ENCODE results near the gene DENND5A.

The DENND5A gene

GRCh38 chr11:9148727-9149126 is 116.4 kb downstream of the DENND5A start:
- no peak for DNase-seq
- in situ Hi-C loops (cut with MboI; ENCODE audit: low pct_unique_long_range_greater_than_20kb, low sequenced_read_pairs), result no loop called here

GRCh38 chr11:9148035-9148434 is 117.1 kb downstream of the DENND5A start:
- DNase-seq, result no peak
- in situ Hi-C loops (cut with MboI; ENCODE audit: low pct_unique_long_range_greater_than_20kb, low sequenced_read_pairs), result no loop called here

DNA sequence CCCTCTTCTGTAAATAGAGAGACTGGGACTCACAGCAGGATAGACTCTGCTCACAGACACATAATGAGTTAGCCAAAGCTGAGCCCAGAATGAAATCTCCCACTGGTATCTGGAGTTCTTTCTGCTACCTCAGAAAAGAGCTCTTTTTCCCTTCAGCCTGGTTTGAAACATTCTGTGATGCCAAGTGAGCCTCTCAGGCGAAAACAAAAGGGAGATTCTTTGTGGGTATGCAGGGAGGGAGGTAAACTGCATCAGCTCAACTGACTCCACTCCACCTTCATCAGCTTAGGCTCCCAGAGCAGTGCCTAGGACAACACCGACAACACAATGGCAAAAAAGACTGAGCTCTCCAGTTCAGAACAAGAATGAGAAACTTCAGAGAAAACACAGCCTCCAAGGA is 118.7 kb downstream of the DENND5A start:
- in situ Hi-C loops (cut with MboI; ENCODE audit: low pct_unique_long_range_greater_than_20kb, low sequenced_read_pairs), result no loop called here
- no peak for DNase-seq

GRCh38 chr11:9145283-9145682 is 119.9 kb downstream of the DENND5A start:
- in situ Hi-C loops (cut with MboI; ENCODE audit: low pct_unique_long_range_greater_than_20kb, low sequenced_read_pairs), result no loop called here
- no peak for DNase-seq

GRCh38 chr11:9144828-9145227 is 120.3 kb downstream of the DENND5A start:
- in situ Hi-C loops (cut with MboI; ENCODE audit: low pct_unique_long_range_greater_than_20kb, low sequenced_read_pairs), result no loop called here
- no peak for DNase-seq

DNA sequence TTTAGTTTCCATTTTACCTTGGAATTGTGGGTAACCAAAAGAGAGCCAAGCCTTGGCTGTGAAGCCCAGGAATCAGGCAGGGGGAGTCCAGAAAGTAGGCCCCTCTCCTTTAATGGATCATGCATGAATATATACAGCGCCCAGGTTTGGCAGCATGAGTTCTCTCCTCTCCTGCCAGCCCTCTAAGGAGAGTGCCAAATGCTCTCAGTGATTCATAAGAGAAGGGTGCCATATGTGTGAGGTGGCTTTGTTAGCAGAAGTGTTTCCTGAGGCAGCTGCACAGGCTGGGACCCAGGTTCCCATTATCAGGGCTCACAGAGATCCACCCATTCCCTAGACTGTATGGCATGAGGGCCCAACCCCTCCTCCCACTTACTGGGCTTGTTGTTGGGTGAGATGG is 121.4 kb downstream of the DENND5A start:
- DNase-seq, result no peak
- in situ Hi-C loops (cut with MboI; ENCODE audit: low pct_unique_long_range_greater_than_20kb, low sequenced_read_pairs), result no loop called here

DNA sequence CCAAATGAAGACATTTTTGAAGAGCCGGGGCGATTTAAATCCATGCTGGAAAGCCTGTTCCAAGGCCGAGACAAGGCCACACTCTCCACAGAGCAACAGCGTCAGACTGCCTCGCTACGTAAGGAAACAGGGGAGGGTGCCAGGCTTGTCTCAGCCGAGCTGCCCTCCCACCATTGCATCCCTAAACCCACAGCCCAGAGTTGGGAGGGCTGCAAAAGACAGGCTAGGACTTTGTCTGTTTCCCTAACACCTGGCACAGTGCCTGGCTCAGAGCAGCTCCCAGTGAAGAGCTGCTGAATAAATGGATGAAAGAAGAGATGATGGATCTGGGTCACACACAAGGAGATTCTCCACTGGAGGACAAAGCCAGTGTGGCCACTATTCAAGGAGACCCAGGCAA is 122.4 kb downstream of the DENND5A start:
- DNase-seq, result no peak
- in situ Hi-C loops (cut with MboI; ENCODE audit: low pct_unique_long_range_greater_than_20kb, low sequenced_read_pairs), result no loop called here

GRCh38 chr11:9141186-9141585 is 124.0 kb downstream of the DENND5A start:
- in situ Hi-C loops (cut with MboI; ENCODE audit: low pct_unique_long_range_greater_than_20kb, low sequenced_read_pairs), result no loop called here
- no peak for DNase-seq

GRCh38 chr11:9139628-9140357 is 125.4 kb downstream of the DENND5A start:
- DNase-seq, result no peak
- in situ Hi-C loops (cut with MboI; ENCODE audit: low pct_unique_long_range_greater_than_20kb, low sequenced_read_pairs), result no loop called here

DNA sequence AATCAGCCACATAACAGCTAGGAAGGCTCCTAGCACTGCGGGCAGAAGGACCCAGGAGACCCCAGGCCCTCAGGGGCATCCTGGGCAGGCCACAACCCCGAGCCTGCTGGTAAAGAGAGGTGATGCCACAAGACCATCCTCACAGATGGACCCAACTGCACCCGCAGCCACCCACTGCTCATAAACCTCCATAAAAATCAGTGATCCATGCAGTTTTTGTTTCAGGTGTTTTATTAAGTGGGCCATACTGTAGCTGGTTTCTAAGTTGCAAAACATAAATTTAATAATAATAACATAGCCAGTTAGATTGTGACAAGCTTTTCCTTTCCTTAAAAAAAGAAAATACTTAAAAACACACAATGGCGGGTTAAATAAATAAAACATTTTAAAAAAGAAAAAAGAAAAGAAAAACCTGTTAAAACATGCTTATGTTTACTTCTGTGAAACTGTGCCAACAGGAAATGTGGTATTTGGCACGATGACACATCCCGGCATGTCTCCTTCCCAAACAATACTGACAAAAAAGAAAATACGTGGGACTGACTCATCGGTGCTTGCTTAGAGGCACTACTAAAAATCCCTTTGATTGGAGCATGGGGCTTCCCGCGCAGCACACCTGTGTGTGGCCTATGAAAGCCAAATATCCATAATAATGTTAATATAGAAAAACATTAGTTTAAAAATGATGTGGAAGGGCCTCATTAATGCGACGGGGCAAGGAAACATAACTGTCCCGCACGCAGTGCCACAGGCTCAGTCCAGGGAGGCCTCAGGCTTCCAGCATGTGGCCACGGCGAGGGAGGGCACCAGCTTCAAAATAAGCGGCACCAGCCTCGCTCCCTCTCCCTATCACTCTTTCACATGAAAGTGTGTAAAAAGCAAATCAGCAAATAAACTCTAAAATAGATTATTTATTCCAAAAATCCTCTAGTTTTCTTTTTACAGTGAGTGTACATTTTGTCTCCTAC is 126.3 kb downstream of the DENND5A start:
- in situ Hi-C loops (cut with MboI; ENCODE audit: low pct_unique_long_range_greater_than_20kb, low sequenced_read_pairs), result no loop called here
- no peak for DNase-seq

- in situ Hi-C loops (cut with MboI; ENCODE audit: low pct_unique_long_range_greater_than_20kb, low sequenced_read_pairs), result no loop called here
- no peak for DNase-seq
Measured at GRCh38 chr11:9138133-9138453, 127.1 kb downstream of the DENND5A start.

DNA sequence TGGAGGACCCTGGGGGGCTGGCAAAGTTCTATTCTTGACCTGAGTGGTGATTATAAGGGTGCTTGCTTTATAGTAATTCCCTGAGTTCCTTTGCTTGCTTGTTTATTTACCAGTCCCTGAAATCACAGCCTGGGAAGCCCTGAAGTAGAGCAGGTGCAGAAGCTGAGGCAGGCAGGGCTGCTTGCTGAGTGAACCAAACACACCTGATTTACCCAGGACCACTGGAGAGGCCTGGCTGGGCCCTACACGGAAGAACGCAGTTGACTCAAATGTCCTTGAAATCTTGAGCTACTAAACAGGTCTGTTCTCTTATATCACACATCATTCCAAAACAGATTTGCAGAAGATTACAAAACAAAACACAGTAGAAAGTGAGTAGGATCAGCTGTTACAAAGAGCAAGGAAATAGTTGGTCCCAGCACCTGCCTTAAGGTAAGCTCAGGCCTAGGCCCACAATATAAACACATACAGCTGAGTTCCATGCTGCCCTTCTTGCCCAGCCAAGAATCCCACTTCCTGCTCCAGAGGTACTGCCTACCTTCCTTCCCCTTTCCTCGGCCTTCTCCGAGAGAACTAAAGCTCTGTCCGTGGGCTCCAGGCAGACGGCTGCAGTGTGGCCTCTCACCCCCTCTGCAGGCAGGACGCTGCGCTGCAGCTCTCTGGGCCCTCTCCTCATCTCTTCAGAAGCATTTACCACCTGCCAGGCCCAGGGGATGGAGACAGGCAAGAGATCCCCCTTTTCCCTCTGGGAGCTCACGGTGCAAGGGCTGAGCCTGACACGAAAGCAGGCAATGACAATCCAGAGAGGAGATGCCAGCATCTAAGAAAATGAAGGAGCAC is 127.6 kb downstream of the DENND5A start:
- in situ Hi-C loops (cut with MboI; ENCODE audit: low pct_unique_long_range_greater_than_20kb, low sequenced_read_pairs), result no loop called here

DNA sequence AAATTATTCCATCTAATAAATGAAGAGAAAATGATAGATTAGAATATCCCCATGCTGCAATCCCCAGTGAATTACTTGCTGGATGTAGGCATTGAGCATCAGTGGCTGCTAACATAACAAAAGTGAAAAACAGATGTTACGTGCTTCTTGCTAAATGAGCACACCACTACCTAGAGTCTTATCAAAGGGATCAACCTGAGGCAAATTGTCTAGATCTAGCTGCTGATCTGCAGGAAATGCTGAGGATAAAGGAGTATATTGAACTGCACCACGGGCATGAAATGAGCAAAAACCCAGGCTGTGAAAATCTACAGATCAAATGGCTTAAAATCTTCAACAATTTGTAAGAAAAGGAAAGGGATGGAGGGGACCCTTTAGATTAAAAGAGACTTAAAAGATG is 128.4 kb downstream of the DENND5A start:
- DNase-seq, result no peak
- in situ Hi-C loops (cut with MboI; ENCODE audit: low pct_unique_long_range_greater_than_20kb, low sequenced_read_pairs), result no loop called here

More for the DNA sequence above, 127.6 kb downstream of the DENND5A start:
- peak; percentile 89 for DNase-seq

GRCh38 chr11:9133956-9134355 is 131.2 kb downstream of the DENND5A start:
- in situ Hi-C loops (cut with MboI; ENCODE audit: low pct_unique_long_range_greater_than_20kb, low sequenced_read_pairs), result no loop called here

GRCh38 chr11:9132203-9132878 is 132.8 kb downstream of the DENND5A start:
- in situ Hi-C loops (cut with MboI; ENCODE audit: low pct_unique_long_range_greater_than_20kb, low sequenced_read_pairs), result no loop called here

More at GRCh38 chr11:9133956-9134355, 131.2 kb downstream of the DENND5A start:
- DNase-seq, result peak; percentile 14

DNA sequence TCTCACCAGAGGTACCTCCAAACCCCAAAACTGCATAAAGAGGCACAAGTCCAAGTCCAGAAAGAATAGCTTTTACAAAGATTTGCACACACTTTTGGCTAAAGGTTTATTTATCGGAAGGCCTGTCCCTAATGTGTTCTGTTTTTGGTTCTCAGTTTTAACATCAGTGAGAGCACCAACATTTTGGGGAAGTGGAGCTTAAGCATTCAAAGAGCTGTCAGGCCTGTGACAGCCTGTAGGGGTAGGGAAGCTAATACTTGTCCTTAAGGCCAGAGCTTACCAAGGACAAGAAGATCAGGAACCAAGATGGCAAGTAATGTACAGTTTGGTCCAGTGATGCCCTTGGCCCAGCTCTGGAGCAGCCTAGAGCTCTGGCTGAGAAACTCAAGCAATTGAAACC is 134.9 kb downstream of the DENND5A start:
- in situ Hi-C loops (cut with MboI; ENCODE audit: low pct_unique_long_range_greater_than_20kb, low sequenced_read_pairs), result no loop called here
- DNase-seq, result peak; percentile 32

More at GRCh38 chr11:9132203-9132878, 132.8 kb downstream of the DENND5A start:
- no peak for DNase-seq

DNA sequence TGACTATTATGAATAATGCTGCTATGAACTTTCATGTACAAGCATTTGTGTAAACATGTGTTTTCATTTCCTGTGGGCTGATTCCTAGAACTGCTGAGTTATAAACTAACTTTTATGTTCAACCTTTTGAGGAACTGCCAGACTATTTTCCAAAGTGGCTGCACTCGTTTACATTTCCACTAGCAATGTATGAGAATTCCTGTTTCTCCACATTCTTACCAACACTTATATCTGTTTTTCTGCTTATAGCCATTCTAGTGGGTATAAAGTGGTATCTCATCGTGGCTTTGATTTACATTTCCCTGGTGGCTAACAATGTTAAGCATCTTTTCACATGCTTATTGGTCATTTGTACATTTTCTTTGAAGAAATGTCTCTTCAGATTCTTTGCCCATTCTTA is 138.5 kb downstream of the DENND5A start:
- in situ Hi-C loops (cut with MboI; ENCODE audit: low pct_unique_long_range_greater_than_20kb, low sequenced_read_pairs), result no loop called here
- DNase-seq, result no peak

GRCh38 chr11:9125185-9125886 is 139.8 kb downstream of the DENND5A start:
- no peak for DNase-seq
- in situ Hi-C loops (cut with MboI; ENCODE audit: low pct_unique_long_range_greater_than_20kb, low sequenced_read_pairs), result no loop called here

Measured in KBM-7 (cell line).